IMR-90 (cell line): ENCODE data around the gene PTPRN2. TPM values are rescaled to one million over a fixed set of nuclear protein-coding genes. Genes with fewer than 3 reads are reported as not detected.

Source experiments
- ATAC-seq: fragments of 200-7000 bp; cut with Tn5 transposase; 2 replicates; pipeline ENCODE4 v1.9.1; 2020; ENCODE audit warnings: low read depth, mild to moderate bottlenecking, moderate library complexity
- BruUV-seq: library from RNA; stranded (reverse); fragments of 400-500 nt; replicated peaks from 2 replicates; lab custom pipeline; 2021; lab: Mats Ljungman, UMichigan
- CTCF ChIA-PET: fragments of 300-600 bp; formaldehyde crosslinking; extraction: SDS; loops from one replicate; lab custom pipeline; 2021; ENCODE audit warnings: antibody characterized with exemption; lab: Yijun Ruan, JAX
- POLR2A ChIA-PET: fragments of 300-600 bp; sonication (Branson Sonifier 250); formaldehyde crosslinking; loops from one replicate; lab custom pipeline; 2022; ENCODE audit warnings: antibody characterized with exemption; ENCODE audit not compliant: unreplicated experiment; lab: Charles Lee
- DNase-seq: peaks from one replicate; pipeline ENCODE4 v3.0.0; 2013
- H2AFZ ChIP-seq: replicated peaks from 2 replicates; pipeline ENCODE3; 2013; ENCODE audit warnings: low read length, mild to moderate bottlenecking; ENCODE audit not compliant: poor library complexity
- H2AK5ac ChIP-seq: 2 replicates; pipeline ENCODE4 v1.6.1; 2013; ENCODE audit warnings: low read depth, low read length, inconsistent platforms
- H2AK9ac ChIP-seq: replicated peaks from 2 replicates; pipeline ENCODE3; 2013; ENCODE audit warnings: mild to moderate bottlenecking, low read depth, low read length, moderate library complexity; ENCODE audit not compliant: poor library complexity
- H2BK120ac ChIP-seq: 2 replicates; pipeline ENCODE4 v1.6.1; 2013; ENCODE audit warnings: low read depth, low read length, inconsistent platforms
- H2BK15ac ChIP-seq: 3 replicates; pipeline ENCODE4 v1.6.1; 2013; ENCODE audit warnings: low read depth, low read length, inconsistent platforms
- H2BK20ac ChIP-seq: 2 replicates; pipeline ENCODE4 v1.6.1; 2013; ENCODE audit warnings: low read depth, mild to moderate bottlenecking, inconsistent platforms, low read length, moderate library complexity
- H2BK5ac ChIP-seq: 2 replicates; pipeline ENCODE4 v1.6.1; 2013; ENCODE audit warnings: mild to moderate bottlenecking, low read depth, low read length, inconsistent platforms; ENCODE audit not compliant: poor library complexity, severe bottlenecking
- H3K14ac ChIP-seq: replicated peaks from 2 replicates; pipeline ENCODE4 v1.6.1; 2013; ENCODE audit warnings: low read depth, low read length, inconsistent platforms
- H3K18ac ChIP-seq: 2 replicates; pipeline ENCODE4 v1.6.1; 2013; ENCODE audit warnings: low read depth, low read length, control low read depth
- H3K23ac ChIP-seq: 2 replicates; pipeline ENCODE4 v1.6.1; 2013; ENCODE audit warnings: low read depth, low read length, inconsistent platforms
- H3K27ac ChIP-seq: 2 replicates; pipeline ENCODE4 v1.5.1; 2013; ENCODE audit warnings: mild to moderate bottlenecking, control low read depth, low read length; ENCODE audit not compliant: insufficient read depth
- H3K27me3 ChIP-seq: 2 replicates; pipeline ENCODE4 v1.6.1; 2013; ENCODE audit warnings: low read length; ENCODE audit not compliant: control insufficient read depth, insufficient read depth
- H3K36me3 ChIP-seq: 2 replicates; pipeline ENCODE4 v1.6.1; 2013; ENCODE audit warnings: low read length, mixed read lengths; ENCODE audit not compliant: control insufficient read depth, insufficient read depth
- H3K4ac ChIP-seq: 2 replicates; pipeline ENCODE4 v1.6.1; 2013; ENCODE audit warnings: low read depth, low read length, inconsistent platforms
- H3K4me1 ChIP-seq: 2 replicates; pipeline ENCODE4 v1.6.1; 2013; ENCODE audit warnings: low read length, mixed read lengths; ENCODE audit not compliant: control insufficient read depth, insufficient read depth
- H3K4me2 ChIP-seq: 2 replicates; pipeline ENCODE4 v1.6.1; 2013; ENCODE audit warnings: low read depth, mild to moderate bottlenecking, control low read depth, low read length, moderate library complexity
- H3K4me3 ChIP-seq: 2 replicates; pipeline ENCODE4 v1.5.1; 2013; ENCODE audit warnings: low read depth, mild to moderate bottlenecking, control low read depth, low read length, moderate library complexity; ENCODE audit not compliant: insufficient read depth
- H3K56ac ChIP-seq: 2 replicates; pipeline ENCODE4 v1.6.1; 2013; ENCODE audit warnings: low read length, inconsistent platforms; ENCODE audit not compliant: insufficient read depth; ENCODE audit errors: extremely low read depth
- H3K79me1 ChIP-seq, 2 experiments: 2 replicates each; pipeline ENCODE4 v1.6.1; 2013; ENCODE audit warnings: low read length in 2 of 2, inconsistent platforms in 1 of 2, low read depth in 1 of 2
- H3K9ac ChIP-seq: 2 replicates; pipeline ENCODE4 v1.6.1; 2013; ENCODE audit warnings: low read depth, low read length, control low read depth
- H3K9me1 ChIP-seq: 2 replicates; pipeline ENCODE4 v1.6.1; 2013; ENCODE audit warnings: low read length, inconsistent platforms; ENCODE audit not compliant: insufficient read depth
- H3K9me3 ChIP-seq: 2 replicates; pipeline ENCODE4 v1.6.1; 2013; ENCODE audit warnings: low read length; ENCODE audit not compliant: control insufficient read depth, insufficient read depth
- H4K20me1 ChIP-seq: 2 replicates; pipeline ENCODE4 v1.6.1; 2013; ENCODE audit warnings: low read length, inconsistent platforms; ENCODE audit not compliant: insufficient read depth
- H4K5ac ChIP-seq: 2 replicates; pipeline ENCODE4 v1.6.1; 2013; ENCODE audit warnings: mild to moderate bottlenecking, low read depth, low read length, control low read depth
- H4K8ac ChIP-seq, 2 experiments: 2 replicates each; pipeline ENCODE4 v1.6.1; 2013; ENCODE audit warnings: low read depth in 2 of 2, low read length in 2 of 2, control low read depth in 1 of 2, inconsistent platforms in 1 of 2
- H4K91ac ChIP-seq: 2 replicates; pipeline ENCODE4 v1.6.1; 2013; ENCODE audit warnings: low read depth, low read length, inconsistent platforms; ENCODE audit not compliant: insufficient read depth
- WGBS, 2 experiments: methylation state at CpG; one replicate each; pipeline versions ENCODE4 v1.1.5 to v1.1.7; 2013; ENCODE audit warnings: missing lambda C conversion rate in 2 of 2; ENCODE audit not compliant: insufficient read length in 1 of 2; ENCODE audit errors: extremely low coverage in 2 of 2; 5-methylcytosine and 5-hydroxymethylcytosine counted together
- dilution Hi-C: fragments of 300-500 bp; cut with HindIII; formaldehyde crosslinking; loops from one replicate; pipeline ENCODE4 v1.14.3; 2018; ENCODE audit warnings: low sequenced_read_pairs; ENCODE audit not compliant: unreplicated experiment
- in situ Hi-C: fragments of 300-500 bp; cut with MboI; formaldehyde crosslinking; loops from 3 replicates; pipeline ENCODE4 v1.14.3; 2019; ENCODE audit warnings: low sequenced_read_pairs, inconsistent platforms, mixed read lengths
- intact Hi-C: fragments of 100-400 bp; cut with micrococcal nuclease; formaldehyde crosslinking; loops from 2 replicates; pipeline ENCODE4 v1.10.0; 2022
- polyA plus RNA-seq, 3 experiments: library from polyadenylated mRNA; depleted of rRNA; stranded (reverse); fragments of >200 nt; gene quantifications; 2 replicates each; pipeline ENCODE4 v1.2.3, GENCODE V29; 2012; ENCODE audit warnings: low replicate concordance in 1 of 3
- total RNA-seq: library from RNA; depleted of rRNA; stranded (reverse); fragments of >200 nt; gene quantifications from 2 replicates; pipeline ENCODE4 v1.2.3, GENCODE V29; 2012
- TF ChIP-seq, protein P1 (sequence below): conservative IDR thresholded peaks from 2 replicates; pipeline ENCODE4 v1.5.1; 2012; ENCODE audit warnings: mild to moderate bottlenecking, low read depth, low read length, improper control_type of control experiment

Gene PTPRN2
- total and polyA plus RNA-seq, 2 of the 4 experiments (the other 2 are of a cell fraction) = 0.03 TPM; not detected in 1

DNA sequence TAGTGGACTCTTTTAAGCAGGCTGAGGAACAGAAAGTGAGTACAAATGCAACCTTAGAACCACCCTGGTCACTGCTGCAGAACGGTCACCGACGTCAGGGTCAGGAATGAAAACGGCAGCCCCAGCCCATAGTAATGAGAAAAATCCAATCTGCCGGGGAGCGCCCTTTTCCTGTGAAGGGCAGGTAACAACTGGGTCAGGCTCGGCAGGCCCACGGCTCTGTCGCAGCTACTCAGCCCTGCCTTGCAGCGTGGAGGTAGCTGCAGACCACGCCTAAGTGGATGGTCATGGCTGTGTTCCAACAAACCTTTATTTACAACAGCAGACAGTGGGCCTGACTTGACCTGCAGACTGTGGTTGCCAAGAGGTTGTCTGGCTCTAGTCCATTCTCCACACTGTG lies 687.6 kb downstream of the PTPRN2 start:
- intact Hi-C loops (no loop called here), in situ Hi-C loops (no loop called here), dilution Hi-C loops (no loop called here)
- TF ChIP-seq, protein P1, sequence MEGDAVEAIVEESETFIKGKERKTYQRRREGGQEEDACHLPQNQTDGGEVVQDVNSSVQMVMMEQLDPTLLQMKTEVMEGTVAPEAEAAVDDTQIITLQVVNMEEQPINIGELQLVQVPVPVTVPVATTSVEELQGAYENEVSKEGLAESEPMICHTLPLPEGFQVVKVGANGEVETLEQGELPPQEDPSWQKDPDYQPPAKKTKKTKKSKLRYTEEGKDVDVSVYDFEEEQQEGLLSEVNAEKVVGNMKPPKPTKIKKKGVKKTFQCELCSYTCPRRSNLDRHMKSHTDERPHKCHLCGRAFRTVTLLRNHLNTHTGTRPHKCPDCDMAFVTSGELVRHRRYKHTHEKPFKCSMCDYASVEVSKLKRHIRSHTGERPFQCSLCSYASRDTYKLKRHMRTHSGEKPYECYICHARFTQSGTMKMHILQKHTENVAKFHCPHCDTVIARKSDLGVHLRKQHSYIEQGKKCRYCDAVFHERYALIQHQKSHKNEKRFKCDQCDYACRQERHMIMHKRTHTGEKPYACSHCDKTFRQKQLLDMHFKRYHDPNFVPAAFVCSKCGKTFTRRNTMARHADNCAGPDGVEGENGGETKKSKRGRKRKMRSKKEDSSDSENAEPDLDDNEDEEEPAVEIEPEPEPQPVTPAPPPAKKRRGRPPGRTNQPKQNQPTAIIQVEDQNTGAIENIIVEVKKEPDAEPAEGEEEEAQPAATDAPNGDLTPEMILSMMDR = no peak
- H4K8ac ChIP-seq = no peak overlapping the region
- H2AK5ac ChIP-seq = no peak overlapping the region
- no peak overlapping the region for H4K5ac ChIP-seq
- no peaks in the 10 kb centered on the region for H3K4me1 ChIP-seq
- no peak overlapping the region for H3K4me2 ChIP-seq
- no peak overlapping the region for H3K27ac ChIP-seq
- BruUV-seq = no TSS peak
- no peak overlapping the region for H2BK15ac ChIP-seq
- no peak overlapping the region for H3K4me3 ChIP-seq
- no peaks in the 10 kb centered on the region for H3K36me3 ChIP-seq
- ChIA-PET CTCF (no interaction called here), POLR2A (interaction anchor here (0.6 kb wide), 1 partner anchor 1167 kb away, joined by 3 read pairs; no protein-coding TSS in a partner anchor)
- H2AFZ ChIP-seq = no peak overlapping the region
- no peaks in the 10 kb centered on the region for H3K27me3 ChIP-seq
- no peaks in the 10 kb centered on the region for H3K79me1 ChIP-seq
- H2BK20ac ChIP-seq = no peak overlapping the region
- ATAC-seq (no peak), DNase-seq (no peak)
- no CpG with 5 or more reads among the region's 11 CpGs for WGBS, 2 experiments
- H3K23ac ChIP-seq = no peak overlapping the region
- H3K56ac ChIP-seq = no peak overlapping the region
- H2BK120ac ChIP-seq = no peak overlapping the region
- H3K9ac ChIP-seq = no peak overlapping the region
- H3K14ac ChIP-seq = no peak overlapping the region
- H2AK9ac ChIP-seq = no peak overlapping the region
- no peaks in the 10 kb centered on the region for H3K9me1 ChIP-seq
- no peak overlapping the region for H4K91ac ChIP-seq
- no peak overlapping the region for H3K18ac ChIP-seq
- H3K4ac ChIP-seq = no peak overlapping the region
- no peak overlapping the region for H2BK5ac ChIP-seq
- peaks cover 56% of the 10 kb centered on the region for H3K9me3 ChIP-seq
- H4K20me1 ChIP-seq = no peaks in the 10 kb centered on the region
